Central memory CD8-positive, alpha-beta T cell (primary cell): Measurements from ENCODE around the gene SGK2.

Experiments
- ATAC-seq: fragments of 150-1000 bp; cut with Tn5 transposase; replicated peaks from 2 replicates; pipeline ENCODE4 v1.10.0; 2022; ENCODE audit warnings: mild to moderate bottlenecking, moderate FRiP score, moderate number of reproducible peaks; ENCODE audit not compliant: poor library complexity, severe bottlenecking; ENCODE audit errors: extremely low read depth
- DNase-seq, 2 donors: peaks; one replicate each; pipeline ENCODE4 v3.0.0; 2021; ENCODE audit warnings: low spot score in 2 of 2
- H3K27ac Mint-ChIP-seq: one replicate; pipeline ENCODE4 v1.8.0; 2022; ENCODE audit warnings: low read depth, mild to moderate bottlenecking, moderate library complexity, mixed read lengths
- H3K27me3 Mint-ChIP-seq: one replicate; pipeline ENCODE4 v1.8.0; 2022; ENCODE audit warnings: mixed read lengths
- H3K36me3 Mint-ChIP-seq: one replicate; pipeline ENCODE4 v1.8.0; 2022; ENCODE audit warnings: mild to moderate bottlenecking, moderate library complexity, mixed read lengths; ENCODE audit not compliant: insufficient read depth
- H3K4me1 Mint-ChIP-seq: one replicate; pipeline ENCODE4 v1.8.0; 2022; ENCODE audit warnings: mixed read lengths
- H3K4me3 Mint-ChIP-seq: one replicate; pipeline ENCODE4 v1.8.0; 2022; ENCODE audit warnings: mild to moderate bottlenecking, moderate library complexity, mixed read lengths
- H3K9me3 Mint-ChIP-seq: one replicate; pipeline ENCODE4 v1.8.0; 2022; ENCODE audit warnings: mixed read lengths

The SGK2 gene

DNA sequence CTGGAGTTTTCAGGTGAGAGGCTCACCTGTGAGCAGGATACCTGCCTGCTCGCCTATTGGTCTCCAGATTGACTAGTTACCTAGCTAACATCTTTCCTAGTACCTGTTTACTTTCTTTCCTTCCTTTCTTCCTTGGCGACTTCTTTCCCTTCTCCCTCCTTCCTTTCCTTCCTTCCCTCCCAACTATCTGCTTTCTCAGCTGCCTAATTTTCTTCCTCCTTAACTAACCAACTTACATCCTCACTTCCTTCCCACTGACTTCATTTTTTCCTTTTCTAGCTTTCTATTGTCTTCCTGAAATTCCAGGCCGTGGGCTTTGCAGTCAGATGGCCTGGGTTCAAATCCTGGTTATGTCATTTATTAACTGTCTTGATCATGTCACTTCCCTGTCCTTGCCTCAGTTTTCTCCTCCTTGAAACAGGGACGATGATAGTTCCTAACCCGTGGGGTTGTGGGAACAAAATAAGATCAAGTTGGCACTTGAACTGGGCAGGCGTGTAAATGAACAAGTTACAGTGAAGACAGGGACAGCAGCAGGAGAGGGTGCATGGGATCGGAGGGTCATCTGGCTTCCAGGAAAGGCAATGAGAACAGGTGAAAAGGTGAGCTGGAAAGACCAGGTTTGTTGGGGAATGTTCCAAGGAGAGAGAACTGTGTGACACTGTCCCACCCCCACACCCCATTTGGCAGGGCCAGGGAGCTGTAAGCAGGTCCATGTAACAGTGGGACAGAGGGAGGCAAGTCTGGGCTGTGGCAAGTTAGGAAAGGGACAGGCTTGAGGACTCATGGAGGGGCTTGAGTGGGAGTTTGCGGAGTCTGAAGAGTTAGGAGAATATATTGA, 540 bp downstream of the SGK2 start:
- H3K9me3 Mint-ChIP-seq: no peaks in the 10 kb centered on the region
- no peak overlapping the region for H3K4me3 Mint-ChIP-seq
- H3K36me3 Mint-ChIP-seq: no peaks in the 10 kb centered on the region
- no peak overlapping the region for H3K27ac Mint-ChIP-seq
- ATAC-seq (no peak), DNase-seq (no peak)
- no peaks in the 10 kb centered on the region for H3K4me1 Mint-ChIP-seq
- H3K27me3 Mint-ChIP-seq: no peaks in the 10 kb centered on the region

DNA sequence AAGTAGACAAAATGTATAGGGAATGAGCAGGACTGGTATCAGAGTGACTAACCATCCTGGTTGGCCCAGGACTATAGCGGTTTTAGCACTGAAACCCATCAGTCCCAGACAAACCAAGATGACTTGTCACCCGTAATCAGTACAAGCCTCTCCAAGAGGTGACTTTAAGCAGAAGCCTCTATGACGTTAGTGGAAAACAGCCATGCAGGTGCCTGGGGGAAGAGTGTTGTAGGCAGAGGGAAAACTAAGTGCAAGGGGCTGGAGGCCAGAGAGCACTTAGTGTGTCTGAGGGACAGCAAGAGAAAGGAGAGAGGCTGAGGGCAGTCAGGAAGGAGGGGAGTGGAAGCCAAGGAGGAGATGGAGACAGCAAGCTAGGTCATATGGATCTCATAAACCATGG, 2.1 kb downstream of the SGK2 start:
- no peak for ATAC-seq
- Mint-ChIP-seq H3K27ac (no peak overlapping the region), H3K4me1 (no peaks in the 10 kb centered on the region), H3K36me3 (no peaks in the 10 kb centered on the region), H3K4me3 (no peak overlapping the region), H3K27me3 (no peaks in the 10 kb centered on the region), H3K9me3 (no peaks in the 10 kb centered on the region)
- DNase-seq: no peak

DNA sequence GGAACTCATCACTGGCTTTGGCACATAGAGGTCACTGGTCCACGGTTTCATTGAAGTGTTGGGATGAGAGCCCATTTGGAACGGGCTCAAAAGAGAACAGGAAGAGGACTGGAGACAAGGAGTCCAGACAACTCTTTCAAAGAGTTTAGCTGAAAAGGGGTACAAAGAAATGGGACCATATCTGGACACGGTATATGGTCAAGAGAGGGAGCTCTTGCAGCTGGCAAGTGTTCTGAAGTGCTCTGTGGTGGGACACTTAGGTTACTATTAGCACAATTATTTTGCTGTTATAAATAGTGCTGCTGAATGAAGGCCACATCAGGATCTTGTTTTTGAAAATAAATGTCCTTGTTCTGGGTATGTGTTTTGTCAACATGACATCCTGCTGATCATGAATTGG, 4.6 kb downstream of the SGK2 start:
- no peaks in the 10 kb centered on the region for H3K9me3 Mint-ChIP-seq
- H3K4me3 Mint-ChIP-seq: no peak overlapping the region
- DNase-seq (no peak), ATAC-seq (no peak)
- H3K36me3 Mint-ChIP-seq: no peaks in the 10 kb centered on the region
- no peak overlapping the region for H3K27ac Mint-ChIP-seq
- no peaks in the 10 kb centered on the region for H3K4me1 Mint-ChIP-seq
- no peaks in the 10 kb centered on the region for H3K27me3 Mint-ChIP-seq

DNA sequence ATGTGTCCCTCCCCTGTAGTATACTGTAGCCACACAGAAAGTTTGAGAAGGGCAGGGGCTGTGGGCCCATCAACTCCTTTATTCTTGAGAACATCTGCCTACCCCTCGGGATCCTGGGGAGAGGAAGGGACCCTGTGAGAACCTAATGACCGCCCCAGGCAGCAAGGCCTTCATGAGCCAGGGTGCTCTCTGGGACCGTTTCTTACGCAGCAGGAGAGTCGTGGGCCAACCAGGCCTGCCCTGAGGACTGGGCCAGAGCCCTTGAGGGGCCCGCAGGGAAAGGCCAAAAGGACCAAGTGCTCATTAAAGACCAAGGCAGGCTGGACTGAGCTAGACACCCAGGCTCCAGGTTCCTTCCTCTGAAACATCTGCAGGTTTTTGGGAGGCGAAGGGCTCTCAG, 5.2 kb downstream of the SGK2 start:
- no peaks in the 10 kb centered on the region for H3K9me3 Mint-ChIP-seq
- no peaks in the 10 kb centered on the region for H3K27me3 Mint-ChIP-seq
- H3K4me3 Mint-ChIP-seq: no peak overlapping the region
- no peaks in the 10 kb centered on the region for H3K4me1 Mint-ChIP-seq
- no peak overlapping the region for H3K27ac Mint-ChIP-seq
- DNase-seq: no peak
- H3K36me3 Mint-ChIP-seq: no peaks in the 10 kb centered on the region
- ATAC-seq: no peak

DNA sequence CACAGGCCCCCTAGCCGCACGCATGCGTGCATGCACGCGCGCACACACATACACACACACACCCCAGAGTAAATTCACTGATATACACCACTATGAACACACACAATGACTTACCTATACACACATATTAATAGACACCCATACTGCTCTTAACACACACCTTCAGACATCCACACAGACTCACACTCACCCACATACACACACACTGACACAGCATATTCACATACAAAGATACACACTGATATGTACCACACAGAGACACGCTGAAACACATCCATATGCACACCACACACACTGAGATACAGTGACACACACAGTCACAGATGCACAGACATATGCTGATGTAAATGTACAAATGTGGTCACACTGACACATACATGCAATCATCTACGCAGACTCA, 5.6 kb downstream of the SGK2 start:
- H3K36me3 Mint-ChIP-seq: no peaks in the 10 kb centered on the region
- H3K4me1 Mint-ChIP-seq: no peaks in the 10 kb centered on the region
- no peaks in the 10 kb centered on the region for H3K9me3 Mint-ChIP-seq
- H3K4me3 Mint-ChIP-seq: no peak overlapping the region
- DNase-seq: no peak
- no peaks in the 10 kb centered on the region for H3K27me3 Mint-ChIP-seq
- no peak for ATAC-seq
- no peak overlapping the region for H3K27ac Mint-ChIP-seq

DNA sequence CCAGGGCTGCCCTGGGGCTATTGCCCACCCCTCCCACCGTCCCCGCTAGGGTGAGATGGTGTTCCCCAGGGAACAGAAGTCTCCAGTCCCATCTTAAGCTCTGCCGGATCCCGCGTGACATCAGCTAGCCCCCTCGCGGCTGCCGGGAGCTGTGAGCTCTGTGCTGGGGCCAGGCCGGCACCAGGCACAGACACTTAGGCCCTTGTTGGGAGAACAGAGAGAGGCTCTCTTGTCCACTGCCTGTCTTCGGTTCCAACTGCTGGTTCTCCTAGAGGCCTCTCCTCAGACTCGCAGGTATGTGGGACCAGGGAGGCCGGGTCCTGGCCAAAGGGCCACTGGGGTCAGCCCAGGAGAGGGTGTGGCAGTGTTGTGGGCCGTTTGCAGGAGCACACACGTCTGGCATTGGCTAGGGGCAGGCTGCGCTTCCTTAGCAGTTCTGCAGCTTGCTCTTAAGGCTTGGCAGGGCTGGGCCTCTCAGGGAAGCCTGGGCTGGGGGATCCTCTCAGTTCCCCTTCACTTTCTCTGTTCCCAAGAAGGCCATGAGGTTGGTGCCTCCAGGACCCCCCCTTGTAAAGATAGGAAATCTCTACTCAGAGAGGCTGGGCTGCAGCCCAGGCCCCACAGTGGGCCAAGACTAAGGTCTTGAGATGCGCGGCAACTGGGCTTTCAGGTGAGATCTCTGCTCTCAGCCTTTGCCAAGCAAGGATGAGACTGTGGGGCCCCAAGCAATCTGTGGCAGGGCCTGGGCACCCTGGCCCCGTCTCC, 6.3 kb downstream of the SGK2 start:
- Mint-ChIP-seq H3K4me3 (no peak overlapping the region), H3K36me3 (no peaks in the 10 kb centered on the region), H3K9me3 (no peaks in the 10 kb centered on the region), H3K27ac (no peak overlapping the region), H3K4me1 (no peaks in the 10 kb centered on the region), H3K27me3 (no peaks in the 10 kb centered on the region)
- DNase-seq (no peak), ATAC-seq (no peak)

DNA sequence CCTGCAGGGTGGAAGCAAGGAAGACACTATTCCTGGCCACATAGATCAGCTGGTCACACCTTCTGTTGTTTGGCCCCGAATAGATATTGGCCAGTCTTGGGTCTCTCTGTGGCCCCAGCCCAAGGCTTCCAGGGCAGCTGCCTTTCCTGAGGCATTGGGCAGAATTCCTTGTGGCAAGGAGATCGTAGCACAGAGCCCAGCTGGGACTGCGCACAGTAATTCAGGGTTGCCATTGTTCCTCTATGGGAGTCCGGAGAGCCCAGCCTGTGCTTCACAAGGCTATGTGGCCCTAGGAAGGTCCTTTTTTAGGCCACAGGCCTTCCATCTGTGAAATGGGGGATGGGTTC, 6.9 kb downstream of the SGK2 start:
- Mint-ChIP-seq H3K4me3 (no peak overlapping the region), H3K36me3 (no peaks in the 10 kb centered on the region), H3K4me1 (no peaks in the 10 kb centered on the region), H3K9me3 (no peaks in the 10 kb centered on the region), H3K27me3 (no peaks in the 10 kb centered on the region), H3K27ac (no peak overlapping the region)
- no peak for ATAC-seq
- DNase-seq: no peak

DNA sequence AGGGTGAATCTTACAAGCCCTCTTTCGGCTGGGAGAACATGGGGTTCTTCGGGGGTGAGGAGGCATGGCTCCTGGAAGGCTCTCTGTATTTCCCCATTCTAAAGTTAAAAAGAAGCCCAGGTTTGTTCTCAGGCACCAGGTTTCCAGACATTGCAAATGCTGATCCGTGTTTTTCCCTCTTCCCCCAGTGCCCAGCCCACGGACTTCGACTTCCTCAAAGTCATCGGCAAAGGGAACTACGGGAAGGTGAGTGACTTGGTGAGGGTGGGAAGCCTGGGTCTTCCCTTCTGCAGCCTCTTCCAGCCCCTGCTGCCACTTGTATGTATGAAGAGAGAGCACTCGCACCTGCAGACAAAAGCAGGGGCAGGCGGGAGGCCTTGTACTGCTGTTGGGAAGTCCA, 8.7 kb downstream of the SGK2 start:
- no peaks in the 10 kb centered on the region for H3K9me3 Mint-ChIP-seq
- DNase-seq: no peak
- H3K4me3 Mint-ChIP-seq: no peak overlapping the region
- no peak for ATAC-seq
- H3K36me3 Mint-ChIP-seq: no peaks in the 10 kb centered on the region
- H3K27me3 Mint-ChIP-seq: no peaks in the 10 kb centered on the region
- H3K27ac Mint-ChIP-seq: no peak overlapping the region
- H3K4me1 Mint-ChIP-seq: no peaks in the 10 kb centered on the region

DNA sequence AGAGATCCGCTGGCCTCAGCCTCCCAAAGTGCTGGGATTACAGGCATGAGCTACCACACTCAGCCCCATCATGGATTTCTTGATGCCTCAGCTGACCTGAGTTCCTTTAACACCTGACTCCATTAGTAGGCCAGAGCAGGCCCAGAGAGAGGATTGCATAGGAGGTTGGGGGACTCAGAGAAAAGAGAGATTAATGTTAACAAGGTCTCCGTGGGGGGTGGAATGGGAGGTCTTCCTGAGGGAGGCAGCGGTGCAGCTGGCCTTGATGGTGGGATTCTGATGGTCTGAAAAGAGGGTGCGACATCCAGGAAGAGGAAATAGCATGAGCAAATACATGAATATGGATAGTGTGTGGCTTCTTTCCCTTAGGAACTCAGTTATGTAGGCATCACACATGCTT, 9.9 kb downstream of the SGK2 start:
- Mint-ChIP-seq H3K27me3 (no peaks in the 10 kb centered on the region), H3K4me3 (no peak overlapping the region), H3K36me3 (no peaks in the 10 kb centered on the region), H3K9me3 (no peaks in the 10 kb centered on the region), H3K27ac (no peak overlapping the region), H3K4me1 (no peaks in the 10 kb centered on the region)
- ATAC-seq: no peak
- no peak for DNase-seq

DNA sequence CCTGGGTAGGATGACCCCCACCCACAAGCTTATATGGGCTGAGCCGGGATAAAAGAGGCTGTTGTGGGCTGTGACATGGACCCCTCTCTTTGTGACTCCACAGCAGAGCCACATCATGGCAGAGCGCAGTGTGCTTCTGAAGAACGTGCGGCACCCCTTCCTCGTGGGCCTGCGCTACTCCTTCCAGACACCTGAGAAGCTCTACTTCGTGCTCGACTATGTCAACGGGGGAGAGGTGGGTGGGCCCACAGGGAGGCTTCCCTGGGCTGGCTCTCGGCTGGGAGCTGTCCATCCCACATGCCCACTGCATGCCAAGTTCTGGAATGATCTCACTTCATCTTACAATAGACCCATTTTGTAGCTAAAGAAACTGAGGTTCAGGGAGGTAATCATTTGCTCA, 10.5 kb downstream of the SGK2 start:
- no peaks in the 10 kb centered on the region for H3K4me1 Mint-ChIP-seq
- no peaks in the 10 kb centered on the region for H3K27me3 Mint-ChIP-seq
- no peak overlapping the region for H3K27ac Mint-ChIP-seq
- no peaks in the 10 kb centered on the region for H3K9me3 Mint-ChIP-seq
- no peak overlapping the region for H3K4me3 Mint-ChIP-seq
- ATAC-seq: no peak
- no peaks in the 10 kb centered on the region for H3K36me3 Mint-ChIP-seq
- no peak for DNase-seq

DNA sequence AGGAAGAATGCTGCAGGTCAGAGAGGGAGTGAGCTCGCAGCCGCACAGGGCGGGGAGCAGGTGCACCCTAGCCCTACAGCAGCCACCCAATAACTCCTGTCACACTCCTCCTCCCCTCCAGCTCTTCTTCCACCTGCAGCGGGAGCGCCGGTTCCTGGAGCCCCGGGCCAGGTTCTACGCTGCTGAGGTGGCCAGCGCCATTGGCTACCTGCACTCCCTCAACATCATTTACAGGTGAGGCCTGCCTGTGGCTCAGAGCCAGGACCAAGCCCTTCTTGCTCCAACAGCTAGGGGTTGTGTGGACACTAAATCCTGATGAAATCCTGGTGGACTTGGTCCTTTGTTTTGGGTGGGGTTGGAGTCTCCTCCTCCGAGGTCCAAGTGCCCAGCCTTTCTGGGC, 11.7 kb downstream of the SGK2 start:
- ATAC-seq (no peak), DNase-seq (no peak)
- H3K9me3 Mint-ChIP-seq: no peaks in the 10 kb centered on the region
- no peak overlapping the region for H3K4me3 Mint-ChIP-seq
- no peaks in the 10 kb centered on the region for H3K27me3 Mint-ChIP-seq
- H3K36me3 Mint-ChIP-seq: no peaks in the 10 kb centered on the region
- no peak overlapping the region for H3K27ac Mint-ChIP-seq
- no peaks in the 10 kb centered on the region for H3K4me1 Mint-ChIP-seq

DNA sequence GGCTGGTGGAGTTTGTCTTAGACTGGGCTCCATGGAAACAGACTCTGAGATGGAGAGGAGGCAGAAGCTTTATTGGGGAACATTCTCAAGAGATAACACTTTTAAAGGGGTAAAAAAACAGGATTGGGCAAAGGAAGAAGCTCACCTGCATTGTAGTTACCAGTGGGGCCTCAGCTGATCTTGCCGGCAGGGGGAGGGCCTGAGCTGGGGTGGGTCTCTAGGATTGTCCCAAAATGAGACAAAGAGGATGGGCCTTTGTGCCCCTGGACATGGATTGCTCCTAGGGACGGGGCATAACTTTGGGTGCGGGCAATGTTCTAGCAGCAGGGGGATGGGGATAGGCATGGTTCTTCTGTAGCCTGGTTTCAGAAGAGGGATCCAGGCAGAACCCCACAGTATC, 12.5 kb downstream of the SGK2 start:
- Mint-ChIP-seq H3K4me3 (no peak overlapping the region), H3K36me3 (no peaks in the 10 kb centered on the region), H3K4me1 (no peaks in the 10 kb centered on the region), H3K9me3 (no peaks in the 10 kb centered on the region), H3K27me3 (no peaks in the 10 kb centered on the region), H3K27ac (no peak overlapping the region)
- no peak for ATAC-seq
- DNase-seq: no peak

DNA sequence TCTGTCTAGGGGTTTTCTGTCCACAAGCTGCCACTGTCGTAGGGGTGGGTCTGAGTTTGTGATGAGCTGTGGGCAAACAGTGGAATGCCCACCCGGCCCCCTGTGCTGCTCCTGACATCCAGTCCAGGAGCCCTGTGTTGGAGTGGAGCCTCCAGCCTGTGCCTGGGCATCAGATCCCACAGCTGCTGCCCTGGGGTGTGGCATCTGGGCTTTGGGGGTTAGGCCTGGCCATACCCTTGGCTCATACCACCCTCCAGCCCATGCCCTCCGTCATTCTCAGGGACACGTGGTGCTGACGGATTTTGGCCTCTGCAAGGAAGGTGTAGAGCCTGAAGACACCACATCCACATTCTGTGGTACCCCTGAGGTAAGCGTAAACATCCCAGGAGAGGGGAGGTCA, 12.9 kb downstream of the SGK2 start:
- Mint-ChIP-seq H3K9me3 (no peaks in the 10 kb centered on the region), H3K4me1 (no peaks in the 10 kb centered on the region), H3K27ac (no peak overlapping the region), H3K27me3 (no peaks in the 10 kb centered on the region), H3K36me3 (no peaks in the 10 kb centered on the region), H3K4me3 (no peak overlapping the region)
- no peak for ATAC-seq
- DNase-seq: no peak
